HTR-8/SVneo (cell line): ENCODE measurements around the gene VIPR2.
"Not testable (repeated sequence)": the region's sequence is repeated elsewhere in the genome, so short reads cannot be mapped to it uniquely, and the experiment has no call there.

Experiments used
- DNase-seq: peaks from one replicate; pipeline ENCODE4 v3.0.0; 2011; ENCODE audit warnings: low spot score, mixed read lengths; ENCODE audit not compliant: insufficient read length
- FAIRE-seq: peaks from 2 replicates; lab custom pipeline; 2011; peaks lifted over from hg19 to GRCh38; lab: Jason Lieb, UNC

VIPR2 gene

DNA sequence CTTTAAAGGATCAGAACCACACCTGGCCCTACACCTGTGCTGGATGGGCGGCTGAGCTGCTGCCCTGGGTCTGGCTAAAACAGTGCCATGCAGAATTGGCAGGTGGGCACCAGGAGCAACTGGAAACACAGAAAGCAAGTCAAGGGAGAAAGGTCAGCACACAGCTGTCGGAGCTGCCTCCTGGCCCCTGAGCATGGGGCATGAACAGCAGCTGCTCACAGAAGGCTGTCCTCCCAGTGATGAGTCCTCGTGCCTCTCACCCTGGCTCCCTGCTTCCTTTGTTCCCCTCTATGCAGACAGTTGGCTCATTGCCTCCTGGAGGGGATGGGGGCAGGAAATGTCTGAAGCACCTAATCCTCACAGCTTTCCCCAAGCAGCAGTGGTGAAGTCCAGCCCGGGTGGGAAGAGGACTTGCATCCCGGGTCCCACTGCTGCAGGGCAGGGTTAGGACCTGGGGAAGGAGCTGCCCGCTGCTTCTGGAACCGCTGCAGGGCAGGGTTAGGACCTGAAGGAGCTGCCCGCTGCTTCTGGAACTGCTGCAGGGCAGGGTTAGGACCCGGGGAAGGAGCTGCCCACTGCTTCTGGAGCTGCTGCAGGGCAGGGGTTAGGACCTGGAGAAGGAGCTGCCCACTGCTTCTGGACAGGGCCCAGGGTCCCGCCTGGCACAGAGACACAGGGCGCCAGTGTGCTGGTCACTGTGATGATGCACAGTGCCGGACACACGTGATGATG, 37.3 kb downstream of the VIPR2 start:
- no peak for DNase-seq
- no peak for FAIRE-seq

- FAIRE-seq (no peak), DNase-seq (peak; percentile 30)
Measured at GRCh38 chr7:159105832-159106811, 38.5 kb downstream of the VIPR2 start.

- FAIRE-seq (no peak), DNase-seq (no peak)
Measured at GRCh38 chr7:159105066-159105780, 39.4 kb downstream of the VIPR2 start.

DNA sequence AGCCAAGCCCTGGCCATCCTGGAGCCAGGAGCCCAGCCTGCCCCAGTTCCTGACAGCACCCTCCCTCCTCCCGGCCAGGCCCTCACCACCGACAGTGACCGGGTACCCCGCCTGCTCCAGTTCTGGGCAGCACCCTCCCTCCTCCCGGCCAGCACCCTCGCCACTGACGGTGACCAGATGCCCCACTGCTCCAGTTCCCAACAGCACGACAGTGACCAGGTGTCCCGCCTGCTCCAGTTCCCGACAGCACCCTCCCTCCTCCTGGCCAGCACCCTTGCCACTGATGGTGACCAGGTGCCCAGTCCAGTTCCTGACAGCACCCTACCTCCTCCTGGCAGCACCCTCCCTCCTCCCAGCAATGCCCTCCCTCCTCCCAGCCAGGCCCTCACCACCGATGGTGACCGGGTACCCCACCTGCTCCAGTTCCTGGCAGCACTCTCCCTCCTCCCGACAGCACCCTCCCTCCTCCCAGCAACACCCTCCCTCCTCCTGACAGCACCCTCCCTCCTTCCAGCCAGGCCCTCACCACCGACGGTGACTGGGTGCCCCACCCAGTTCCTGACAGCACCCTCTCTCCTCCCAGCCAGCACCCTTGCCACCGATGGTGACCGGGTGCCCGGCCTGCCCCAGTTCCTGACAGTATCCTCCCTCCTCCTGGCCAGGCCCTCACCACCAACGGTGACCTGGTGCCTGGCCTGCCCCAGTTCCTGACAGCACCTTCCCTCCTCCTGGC, 40.3 kb downstream of the VIPR2 start:
- DNase-seq, result no peak
- FAIRE-seq, result no peak

GRCh38 chr7:159103382-159104187, 41.1 kb downstream of the VIPR2 start:
- DNase-seq (no peak), FAIRE-seq (no peak)

DNA sequence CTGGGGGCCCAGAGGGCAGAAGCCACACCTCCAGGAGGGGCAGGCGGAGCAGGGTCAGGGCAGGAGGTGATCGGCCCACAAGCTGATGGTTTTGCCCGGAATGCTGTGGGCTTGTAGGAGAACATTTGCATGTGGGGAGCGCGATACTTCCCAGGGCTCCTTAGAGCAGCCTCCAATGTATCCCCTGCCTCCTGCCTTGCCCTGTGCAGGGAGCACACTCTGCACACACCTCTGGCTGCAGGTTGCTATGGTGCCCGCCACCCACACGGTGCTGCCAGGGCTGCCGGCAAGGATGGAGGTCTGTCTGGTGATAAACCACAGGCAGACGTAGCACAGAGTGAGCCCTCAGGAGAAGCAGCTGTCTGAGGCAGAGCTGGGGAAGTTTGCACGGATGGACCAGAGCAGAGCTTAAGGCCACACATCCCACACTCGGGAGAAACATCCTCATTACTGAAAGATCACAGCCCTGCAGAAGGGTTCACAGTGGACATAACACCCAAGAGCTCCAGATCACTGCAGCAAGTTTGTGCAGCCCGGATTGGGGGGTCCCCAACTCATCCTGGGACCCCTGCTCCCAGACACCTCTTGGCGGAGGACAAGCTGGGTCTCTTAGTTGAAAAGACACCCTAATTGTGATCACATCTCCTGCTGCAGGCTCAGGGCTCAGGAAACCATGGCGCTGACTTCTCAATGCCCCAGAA, 41.8 kb downstream of the VIPR2 start:
- no peak for FAIRE-seq

GRCh38 chr7:159101661-159102091, 43.0 kb downstream of the VIPR2 start:
- DNase-seq, FAIRE-seq: not testable (repeated sequence)

More for the DNA sequence above, 41.8 kb downstream of the VIPR2 start:
- DNase-seq, result no peak

GRCh38 chr7:159101083-159101395, 43.6 kb downstream of the VIPR2 start:
- DNase-seq, FAIRE-seq: not testable (repeated sequence)

- not testable (repeated sequence) for DNase-seq, FAIRE-seq
Measured at GRCh38 chr7:159100281-159101082, 44.2 kb downstream of the VIPR2 start.

- no peak for FAIRE-seq
- DNase-seq, result no peak
Measured at GRCh38 chr7:159099711-159100231, 44.9 kb downstream of the VIPR2 start.

GRCh38 chr7:159098811-159099655, 45.6 kb downstream of the VIPR2 start:
- no peak for DNase-seq
- no peak for FAIRE-seq

DNA sequence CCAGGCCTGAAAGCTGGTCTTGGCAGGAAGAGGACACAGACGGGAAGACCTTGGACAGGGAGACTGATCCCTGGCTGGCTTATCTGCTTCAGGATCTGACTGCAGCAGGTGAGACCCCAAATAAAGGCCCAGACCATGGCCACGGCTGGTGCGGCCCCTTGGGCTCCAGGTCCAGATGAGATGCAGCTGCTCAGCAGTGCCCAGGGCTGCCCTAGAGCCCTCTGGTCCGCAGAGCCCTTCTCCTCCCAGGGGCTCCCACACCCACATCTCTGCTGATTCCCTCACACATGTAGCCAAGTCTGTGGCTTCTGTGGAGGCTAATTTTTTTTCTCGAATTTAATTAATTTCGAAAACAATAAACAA, 46.3 kb downstream of the VIPR2 start:
- FAIRE-seq (no peak), DNase-seq (no peak)

DNA sequence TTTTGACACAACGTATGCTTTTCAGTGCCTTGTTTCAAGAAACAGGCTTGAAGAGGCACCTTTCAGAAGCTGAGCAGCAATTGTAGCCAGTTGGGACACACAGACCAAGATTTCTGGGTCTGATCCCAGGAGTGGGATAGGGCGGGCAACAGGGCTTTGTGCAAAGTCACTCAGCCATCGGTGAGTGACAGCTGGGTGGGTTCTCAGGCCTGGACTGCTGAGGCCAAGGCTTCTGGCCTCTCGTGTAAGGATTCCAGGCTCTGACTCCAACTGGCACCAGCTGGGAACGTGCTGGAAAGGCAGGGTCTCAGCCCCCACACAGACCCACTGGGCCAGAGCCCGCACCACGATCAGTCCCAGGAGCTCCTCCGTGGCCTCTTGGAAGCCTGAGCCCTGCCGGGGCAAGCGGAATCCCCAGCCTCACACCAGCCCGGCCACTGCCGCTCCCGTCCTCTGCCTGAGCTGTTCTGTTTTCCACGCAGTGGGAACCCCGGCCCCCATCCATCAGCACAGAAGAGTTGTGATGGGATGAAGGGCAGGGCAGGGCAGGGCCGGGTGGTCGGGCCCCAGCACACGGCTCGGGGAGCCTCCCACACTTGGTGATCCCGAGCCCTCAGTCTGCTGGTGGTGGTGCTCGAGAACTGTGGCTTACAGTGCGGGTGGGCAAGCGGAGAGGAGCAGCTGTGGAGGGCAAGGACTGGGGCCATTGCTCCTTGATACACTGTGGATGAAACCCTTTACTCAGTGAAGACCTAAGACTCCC, 46.8 kb downstream of the VIPR2 start:
- FAIRE-seq (no peak), DNase-seq (no peak)

DNA sequence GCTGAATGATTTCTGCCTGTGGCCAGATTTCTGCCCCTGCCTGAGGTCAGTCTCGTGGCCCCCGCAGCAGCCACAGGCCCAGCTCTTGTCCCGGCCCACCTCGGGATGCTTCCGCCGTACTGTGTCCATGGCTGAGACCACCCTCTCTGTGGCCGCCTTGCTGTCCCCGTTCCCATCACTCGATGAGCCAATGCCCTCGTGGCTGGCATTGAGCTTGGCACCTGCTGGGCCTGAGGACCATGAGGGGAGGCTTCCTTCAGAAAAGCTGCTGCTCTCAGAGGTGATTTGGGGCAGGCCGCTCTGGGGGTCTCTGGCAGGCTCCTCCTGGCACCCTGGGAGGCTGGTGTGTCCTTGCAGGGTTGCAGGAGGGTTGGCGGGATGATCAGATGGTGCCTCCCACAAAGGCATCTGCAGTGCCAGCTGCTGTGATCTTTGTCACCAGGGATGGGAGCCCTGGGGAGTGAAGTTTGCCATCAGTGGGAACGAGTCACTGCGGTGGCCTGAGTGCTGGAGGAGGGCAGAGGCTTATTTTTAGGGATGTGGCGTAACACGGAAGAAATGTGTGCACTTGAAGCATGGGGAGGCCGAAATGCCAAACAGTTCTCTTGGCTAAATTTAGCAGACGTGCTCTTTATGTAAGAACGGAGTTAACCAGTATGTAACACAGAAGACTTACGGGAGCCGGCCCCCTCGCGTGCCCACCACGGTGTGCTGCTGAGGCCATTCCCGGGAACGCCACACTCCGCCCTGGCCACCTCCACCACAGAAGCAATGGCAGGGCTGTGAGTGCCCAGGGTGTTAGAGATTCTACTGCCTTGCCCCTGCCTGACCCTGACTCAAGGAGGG, 47.7 kb downstream of the VIPR2 start:
- FAIRE-seq, result no peak
- no peak for DNase-seq

- DNase-seq (no peak), FAIRE-seq (no peak)
Measured at GRCh38 chr7:159095979-159096411, 48.7 kb downstream of the VIPR2 start.
